HCT116 (cell line): ENCODE data around the gene FNDC3B. TPM values are rescaled to one million over a fixed set of nuclear protein-coding genes. Genes with fewer than 3 reads are reported as not detected.

Source experiments
- ATAC-seq: fragments of 200-7000 bp; cut with Tn5 transposase; 2 replicates; pipeline ENCODE4 v1.9.1; 2020; ENCODE audit warnings: mild to moderate bottlenecking, moderate library complexity
- BruUV-seq: library from RNA; stranded (reverse); fragments of 400-500 nt; replicated peaks from 2 replicates; lab custom pipeline; 2021; lab: Mats Ljungman, UMichigan
- CTCF ChIA-PET: fragments of 300-600 bp; sonication (Branson Sonifier 250); formaldehyde crosslinking; loops from one replicate; lab custom pipeline; 2021; ENCODE audit warnings: antibody characterized with exemption; lab: Charles Lee
- POLR2A ChIA-PET: fragments of 300-600, 350-600 bp; sonication (Branson Sonifier 250); formaldehyde crosslinking; loops from one replicate; lab custom pipeline; 2021; ENCODE audit warnings: antibody characterized with exemption; lab: Charles Lee
- RAD21 ChIA-PET, 2 experiments: fragments of 300-600 bp; sonication (Branson Sonifier 250); formaldehyde crosslinking; loops; one replicate each; lab custom pipeline; 2023; ENCODE audit warnings: low total read pairs in 2 of 2; ENCODE audit not compliant: uncharacterized antibody in 2 of 2, unreplicated experiment in 2 of 2, low non-redundant PET in 1 of 2; lab: Charles Lee
- DNase-seq: peaks from one replicate; pipeline ENCODE4 v3.0.0-alpha.2; 2010; ENCODE audit warnings: low read depth, low spot score
- H2AFZ ChIP-seq: fragments of 200-600 bp; shearing (Covaris generic), sonication (generic); 2 replicates; pipeline ENCODE4 v1.6.1; 2017; ENCODE audit warnings: low read depth, mixed run types, mixed read lengths, antibody characterized with exemption, low read length; ENCODE audit not compliant: poor library complexity, severe bottlenecking
- H3K27ac ChIP-seq: 2 replicates; pipeline ENCODE4 v1.5.1; 2012; ENCODE audit warnings: low read depth, low read length
- H3K27me3 ChIP-seq: fragments of 200-600 bp; sonication (generic); 2 replicates; pipeline ENCODE4 v1.6.1; 2016; ENCODE audit warnings: mixed run types, low read length, mixed read lengths; ENCODE audit not compliant: insufficient read depth
- H3K36me3 ChIP-seq, 2 experiments: fragments of 200-500 bp in 1 of 2; fragments of 200-600 bp in 1 of 2; sonication (Bioruptor generic) in 1 of 2; sonication (generic) in 1 of 2; 2 replicates each; pipeline versions ENCODE4 v1.5.1 to v1.6.1; 2014 to 2016; ENCODE audit warnings: low read length in 2 of 2, inconsistent platforms in 1 of 2, mixed read lengths in 1 of 2, mixed run types in 1 of 2; ENCODE audit not compliant: insufficient read depth in 2 of 2, control insufficient read depth in 1 of 2
- H3K4me1 ChIP-seq, 2 experiments: fragments of 200-600 bp in 1 of 2; sonication (generic) in 1 of 2; 2 replicates each; pipeline versions ENCODE4 v1.5.1 to v1.6.1; 2012 to 2017; ENCODE audit warnings: low read length in 2 of 2, inconsistent platforms in 1 of 2, mild to moderate bottlenecking in 1 of 2, mixed read lengths in 1 of 2, mixed run types in 1 of 2, moderate library complexity in 1 of 2; ENCODE audit not compliant: insufficient read depth in 2 of 2, control insufficient read depth in 1 of 2
- H3K4me2 ChIP-seq: fragments of 200-600 bp; sonication (generic); 2 replicates; pipeline ENCODE4 v1.6.1; 2017; ENCODE audit warnings: mixed run types, low read length, mixed read lengths
- H3K4me3 ChIP-seq, 2 experiments: fragments of 200-600 bp in 1 of 2; sonication (generic) in 1 of 2; replicated peaks in 1 of 2; 2 replicates each; pipeline ENCODE4 v1.5.1; 2011 to 2016; ENCODE audit warnings: low read length in 2 of 2, control low read depth in 1 of 2, low read depth in 1 of 2, mild to moderate bottlenecking in 1 of 2, mixed read lengths in 1 of 2, mixed run types in 1 of 2
- H3K79me2 ChIP-seq: fragments of 200-600 bp; sonication (generic); 2 replicates; pipeline ENCODE4 v1.6.1; 2017; ENCODE audit warnings: mild to moderate bottlenecking, mixed run types, low read length, moderate library complexity, mixed read lengths; ENCODE audit not compliant: insufficient read depth
- H3K9ac ChIP-seq: fragments of 200-600 bp; sonication (generic); 2 replicates; pipeline ENCODE4 v1.6.1; 2016; ENCODE audit warnings: low read length, mixed read lengths
- H3K9me2 ChIP-seq: fragments of 200-600 bp; sonication (generic), shearing (Covaris generic); 2 replicates; pipeline ENCODE4 v1.6.1; 2017; ENCODE audit warnings: mixed run types, mild to moderate bottlenecking, moderate library complexity; ENCODE audit not compliant: insufficient read depth
- H3K9me3 ChIP-seq, 2 experiments: fragments of 200-500 bp in 1 of 2; fragments of 200-600 bp in 1 of 2; sonication (Bioruptor generic) in 1 of 2; sonication (generic) in 1 of 2; 2 replicates each; pipeline ENCODE4 v1.6.1; 2014 to 2017; ENCODE audit warnings: low read length in 2 of 2, mixed read lengths in 2 of 2, inconsistent platforms in 1 of 2, low read depth in 1 of 2, mild to moderate bottlenecking in 1 of 2, mixed run types in 1 of 2, moderate library complexity in 1 of 2; ENCODE audit not compliant: control insufficient read depth in 1 of 2, insufficient read depth in 1 of 2
- H4K20me1 ChIP-seq: fragments of 200-600 bp; sonication (generic), shearing (Covaris generic); 2 replicates; pipeline ENCODE4 v1.6.1; 2017; ENCODE audit warnings: mixed run types, mild to moderate bottlenecking, moderate library complexity; ENCODE audit not compliant: insufficient read depth
- ATF3 ChIP-seq: IDR thresholded peaks from 2 replicates; pipeline ENCODE4 v1.6.1; 2012
- CBX3 ChIP-seq: IDR thresholded peaks from 2 replicates; pipeline ENCODE4 v1.6.1; 2012; ENCODE audit warnings: low read depth
- CTCF ChIP-seq, 3 experiments: fragments of 200-600 bp in 1 of 3; sonication (generic) in 1 of 3; IDR thresholded peaks in 2 of 3; conservative IDR thresholded peaks in 1 of 3; 2 replicates each; pipeline ENCODE4 v1.5.1; 2012 to 2017; ENCODE audit warnings: low read depth in 2 of 3, low read length in 2 of 3, antibody characterized with exemption in 1 of 3, borderline replicate concordance in 1 of 3, control low read depth in 1 of 3, mild to moderate bottlenecking in 1 of 3, mixed read lengths in 1 of 3, mixed run types in 1 of 3, moderate library complexity in 1 of 3; ENCODE audit not compliant: insufficient read depth in 1 of 3
- ELF1 ChIP-seq: IDR thresholded peaks from 2 replicates; pipeline ENCODE4 v1.6.1; 2012; ENCODE audit warnings: low read depth, borderline replicate concordance
- EZH2phosphoT487 ChIP-seq: fragments of 200-600 bp; IDR thresholded peaks from 2 replicates; pipeline ENCODE4 v1.6.1; 2018; ENCODE audit warnings: antibody characterized with exemption, borderline replicate concordance
- POLR2A ChIP-seq: IDR thresholded peaks from 2 replicates; pipeline ENCODE4 v1.7.0; 2011; ENCODE audit warnings: borderline replicate concordance; ENCODE audit not compliant: insufficient read depth, insufficient read length; ENCODE audit errors: extremely low read depth
- RAD21 ChIP-seq: IDR thresholded peaks from 2 replicates; pipeline ENCODE4 v1.6.1; 2012; ENCODE audit warnings: low read depth, mild to moderate bottlenecking
- REST ChIP-seq: IDR thresholded peaks from 2 replicates; pipeline ENCODE4 v1.6.1; 2012; ENCODE audit warnings: low read depth
- SIN3A ChIP-seq: IDR thresholded peaks from 2 replicates; pipeline ENCODE4 v1.6.1; 2012; ENCODE audit warnings: low read depth
- SP1 ChIP-seq: IDR thresholded peaks from 2 replicates; pipeline ENCODE4 v1.6.1; 2012; ENCODE audit warnings: low read depth
- ZFX ChIP-seq: fragments of 450-650 bp; IDR thresholded peaks from 2 replicates; pipeline ENCODE4 v1.6.1; 2017
- ZNF274 ChIP-seq: fragments of 200-500 bp; sonication (Bioruptor generic); IDR thresholded peaks from 2 replicates; pipeline ENCODE4 v1.6.1; 2014; ENCODE audit warnings: mild to moderate bottlenecking, low read depth, low read length, inconsistent platforms
- intact Hi-C: fragments of 100-400 bp; cut with micrococcal nuclease; formaldehyde crosslinking; loops from 2 replicates; pipeline ENCODE4 v1.10.0; 2022
- total RNA-seq: library from RNA; stranded (reverse); gene quantifications from one replicate; pipeline ENCODE4 v1.2.1, GENCODE V29; 2021; ENCODE audit not compliant: unreplicated experiment

FNDC3B gene
- total RNA-seq, 1 experiment from 2014 or later = 45.7 TPM

- Histone ChIP-seq H3K27ac (no peak overlapping the region), H4K20me1 (no peaks in the 10 kb centered on the region), H3K4me3 (no peak overlapping the region), H3K9me3 (no peaks in the 10 kb centered on the region), H3K36me3 (no peaks in the 10 kb centered on the region), H3K4me1 (no peaks in the 10 kb centered on the region), H2AFZ (no peak overlapping the region), H3K4me2 (no peak overlapping the region), H3K79me2 (no peaks in the 10 kb centered on the region), H3K27me3 (no peaks in the 10 kb centered on the region), H3K9me2 (no peaks in the 10 kb centered on the region), H3K9ac (no peak overlapping the region)
- ChIA-PET CTCF (no interaction called here), POLR2A (no interaction called here), RAD21 (no interaction called here)
- no TSS peak for BruUV-seq
- TF ChIP-seq ELF1 (no peak), SP1 (no peak), ZFX (no peak), ZNF274 (no peak), ATF3 (no peak), EZH2phosphoT487 (no peak)
- no peak for DNase-seq
- intact Hi-C loops = no loop called here
- ATAC-seq = no peak
Observed at GRCh38 chr3:172275586-172275985, 236.2 kb downstream of the FNDC3B start.

GRCh38 chr3:172276103-172276502, 236.7 kb downstream of the FNDC3B start:
- no peak for ATAC-seq
- Histone ChIP-seq H3K9ac (no peak overlapping the region), H3K4me3 (no peak overlapping the region), H3K27ac (no peak overlapping the region), H3K4me2 (no peak overlapping the region), H3K79me2 (no peaks in the 10 kb centered on the region), H3K9me2 (no peaks in the 10 kb centered on the region), H3K9me3 (no peaks in the 10 kb centered on the region), H4K20me1 (no peaks in the 10 kb centered on the region), H3K4me1 (no peaks in the 10 kb centered on the region), H2AFZ (no peak overlapping the region), H3K36me3 (no peaks in the 10 kb centered on the region), H3K27me3 (no peaks in the 10 kb centered on the region)
- BruUV-seq = no TSS peak
- POLR2A ChIA-PET = no interaction called here
- CTCF ChIA-PET = no interaction called here
- intact Hi-C loops = no loop called here
- RAD21 ChIA-PET = no interaction called here
- no peak for DNase-seq
- TF ChIP-seq CBX3 (no peak), SIN3A (no peak), RAD21 (peak; percentile 58), CTCF (IDR thresholded peaks at IDR 0.05 in 2 of 3, conservative IDR thresholded peaks at IDR 0.05 in 1 of 3; ENCODE audit: borderline replicate concordance in 1 of 3, insufficient read depth in 1 of 3, low read depth in 2 of 3, low read length in 2 of 3) (peak in 2 of 3 experiments; percentile 11; a peak in 3 of 6 replicates), EZH2phosphoT487 (no peak), POLR2A (no peak), REST (no peak)
